Mesenchymal stem cell (in vitro differentiated cells and primary cell): ENCODE data around the gene GPR137B.

Experiments
- DNase-seq: peaks from one replicate; pipeline ENCODE4 v3.0.0-alpha.2; 2013
- H2AFZ ChIP-seq: one replicate; pipeline ENCODE4 v1.6.1; 2013; ENCODE audit warnings: low read depth, mild to moderate bottlenecking, control low read depth, inconsistent platforms, low read length, moderate library complexity
- H2AK5ac ChIP-seq: 2 replicates; pipeline ENCODE4 v1.6.1; 2013; ENCODE audit warnings: low read length, moderate library complexity, mild to moderate bottlenecking, inconsistent platforms; ENCODE audit not compliant: severe bottlenecking
- H2BK120ac ChIP-seq: one replicate; pipeline ENCODE4 v1.6.1; 2013; ENCODE audit warnings: low read depth, mild to moderate bottlenecking, inconsistent platforms, low read length, moderate library complexity
- H2BK12ac ChIP-seq, 2 experiments: one replicate each; pipeline ENCODE4 v1.6.1; 2013; ENCODE audit warnings: inconsistent platforms in 2 of 2, low read length in 2 of 2, mild to moderate bottlenecking in 2 of 2, moderate library complexity in 2 of 2, control low read depth in 1 of 2
- H2BK15ac ChIP-seq: one replicate; pipeline ENCODE4 v1.6.1; 2013; ENCODE audit warnings: mild to moderate bottlenecking, low read depth, inconsistent platforms; ENCODE audit not compliant: poor library complexity, severe bottlenecking
- H2BK5ac ChIP-seq: 2 replicates; pipeline ENCODE4 v1.6.1; 2013; ENCODE audit warnings: low read depth, mild to moderate bottlenecking, low read length, control low read depth, inconsistent platforms; ENCODE audit not compliant: poor library complexity, severe bottlenecking
- H3K14ac ChIP-seq, 2 experiments: one replicate each; pipeline ENCODE4 v1.6.1; 2013; ENCODE audit warnings: inconsistent platforms in 2 of 2, low read length in 2 of 2, control low read depth in 1 of 2, mild to moderate bottlenecking in 1 of 2, moderate library complexity in 1 of 2
- H3K18ac ChIP-seq, 2 experiments: one replicate each; pipeline ENCODE4 v1.6.1; 2013; ENCODE audit warnings: inconsistent platforms in 2 of 2, low read length in 2 of 2, control low read depth in 1 of 2, low read depth in 1 of 2, mild to moderate bottlenecking in 1 of 2
- H3K23ac ChIP-seq, 2 experiments: one replicate each; pipeline ENCODE4 v1.6.1; 2013; ENCODE audit warnings: inconsistent platforms in 2 of 2, low read length in 2 of 2, mild to moderate bottlenecking in 2 of 2, moderate library complexity in 2 of 2, control low read depth in 1 of 2
- H3K27ac ChIP-seq: 2 replicates; pipeline ENCODE4 v1.5.1; 2013; ENCODE audit warnings: mild to moderate bottlenecking, moderate library complexity, low read length, control low read depth, inconsistent platforms; ENCODE audit not compliant: poor library complexity, severe bottlenecking
- H3K27me3 ChIP-seq, 2 experiments: 2 replicates each; pipeline versions ENCODE4 v1.6.1 to v1.7.0; 2013; ENCODE audit warnings: low read length in 2 of 2, mild to moderate bottlenecking in 2 of 2, moderate library complexity in 2 of 2, control low read depth in 1 of 2, inconsistent platforms in 1 of 2; ENCODE audit not compliant: control insufficient read depth in 1 of 2, insufficient read depth in 1 of 2
- H3K36me3 ChIP-seq, 2 experiments: 2 replicates each; pipeline versions ENCODE4 v1.6.1 to v1.7.0; 2013; ENCODE audit warnings: low read length in 2 of 2, control low read depth in 1 of 2, inconsistent platforms in 1 of 2, low read depth in 1 of 2, mild to moderate bottlenecking in 1 of 2; ENCODE audit not compliant: insufficient read depth in 2 of 2, control insufficient read depth in 1 of 2
- H3K4ac ChIP-seq, 2 experiments: one replicate each; pipeline ENCODE4 v1.6.1; 2013; ENCODE audit warnings: inconsistent platforms in 2 of 2, low read length in 2 of 2, mild to moderate bottlenecking in 2 of 2, moderate library complexity in 2 of 2, control low read depth in 1 of 2, low read depth in 1 of 2
- H3K4me1 ChIP-seq: 2 replicates; pipeline ENCODE4 v1.6.1; 2013; ENCODE audit warnings: low read depth, low read length, control low read depth; ENCODE audit not compliant: control insufficient read depth, insufficient read depth
- H3K4me2 ChIP-seq: 2 replicates; pipeline ENCODE4 v1.6.1; 2013; ENCODE audit warnings: low read length, mild to moderate bottlenecking, inconsistent platforms; ENCODE audit not compliant: poor library complexity, severe bottlenecking
- H3K4me3 ChIP-seq, 2 experiments: 2 replicates each; pipeline versions ENCODE4 v1.5.1 to v1.7.0; 2013; ENCODE audit warnings: low read length in 2 of 2, mild to moderate bottlenecking in 2 of 2, control low read depth in 1 of 2, low read depth in 1 of 2; ENCODE audit not compliant: insufficient read depth in 1 of 2
- H3K79me1 ChIP-seq: replicated peaks from 2 replicates; pipeline ENCODE4 v1.6.1; 2013; ENCODE audit warnings: mild to moderate bottlenecking, control low read depth, low read length, inconsistent platforms; ENCODE audit not compliant: poor library complexity, severe bottlenecking
- H3K9ac ChIP-seq: 2 replicates; pipeline ENCODE4 v1.7.0; 2013; ENCODE audit warnings: mild to moderate bottlenecking, low read length, moderate library complexity
- H3K9me3 ChIP-seq: 2 replicates; pipeline ENCODE4 v1.7.0; 2013; ENCODE audit warnings: mild to moderate bottlenecking, low read length; ENCODE audit not compliant: control insufficient read depth
- H4K8ac ChIP-seq: one replicate; pipeline ENCODE4 v1.6.1; 2013; ENCODE audit warnings: inconsistent platforms, mild to moderate bottlenecking, low read length, moderate library complexity
- H4K91ac ChIP-seq: one replicate; pipeline ENCODE4 v1.6.1; 2013; ENCODE audit warnings: mild to moderate bottlenecking, low read length, inconsistent platforms
- WGBS: methylation state at CpG from one replicate; pipeline ENCODE4 v1.1.7; 2013; ENCODE audit warnings: mixed read lengths; 5-methylcytosine and 5-hydroxymethylcytosine counted together

Gene GPR137B

DNA sequence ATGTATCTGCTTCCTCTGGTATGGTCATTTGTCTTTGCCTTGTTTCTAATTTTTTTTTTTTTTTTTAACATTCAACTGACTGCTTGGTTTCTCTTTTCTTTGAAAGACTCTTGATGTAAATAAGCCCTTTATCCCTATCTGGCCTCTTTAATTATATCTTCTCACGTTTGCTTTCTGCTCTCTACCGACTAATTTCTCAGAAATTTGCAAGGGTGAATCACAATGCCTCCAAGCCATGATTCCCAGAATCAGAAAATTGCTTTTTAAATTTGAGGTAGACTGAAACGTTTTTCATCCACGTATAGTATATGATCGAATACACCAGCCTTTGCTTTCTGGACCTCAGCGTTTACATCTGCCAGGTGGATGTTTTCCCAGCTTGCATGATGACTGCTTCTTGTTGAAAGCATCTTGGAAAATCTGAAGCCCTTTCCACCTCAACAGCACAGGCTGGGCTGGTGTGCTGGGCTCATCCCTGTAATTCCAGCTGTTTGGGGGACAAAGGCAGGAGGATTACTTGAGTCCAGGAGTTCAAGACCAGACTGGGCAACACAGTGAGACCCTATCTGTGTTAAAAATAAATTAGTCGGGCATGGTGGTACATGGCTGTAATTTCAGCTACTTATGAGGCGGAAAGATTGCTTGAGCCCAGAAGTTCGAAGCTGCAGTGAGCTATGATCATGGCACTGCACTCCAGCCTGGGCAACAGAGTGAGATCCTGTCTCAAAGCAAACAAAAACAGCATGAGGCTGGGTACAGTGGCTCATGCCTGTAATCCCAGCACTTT is 35.0 kb upstream of the GPR137B start:
- DNase-seq, result no peak

DNA sequence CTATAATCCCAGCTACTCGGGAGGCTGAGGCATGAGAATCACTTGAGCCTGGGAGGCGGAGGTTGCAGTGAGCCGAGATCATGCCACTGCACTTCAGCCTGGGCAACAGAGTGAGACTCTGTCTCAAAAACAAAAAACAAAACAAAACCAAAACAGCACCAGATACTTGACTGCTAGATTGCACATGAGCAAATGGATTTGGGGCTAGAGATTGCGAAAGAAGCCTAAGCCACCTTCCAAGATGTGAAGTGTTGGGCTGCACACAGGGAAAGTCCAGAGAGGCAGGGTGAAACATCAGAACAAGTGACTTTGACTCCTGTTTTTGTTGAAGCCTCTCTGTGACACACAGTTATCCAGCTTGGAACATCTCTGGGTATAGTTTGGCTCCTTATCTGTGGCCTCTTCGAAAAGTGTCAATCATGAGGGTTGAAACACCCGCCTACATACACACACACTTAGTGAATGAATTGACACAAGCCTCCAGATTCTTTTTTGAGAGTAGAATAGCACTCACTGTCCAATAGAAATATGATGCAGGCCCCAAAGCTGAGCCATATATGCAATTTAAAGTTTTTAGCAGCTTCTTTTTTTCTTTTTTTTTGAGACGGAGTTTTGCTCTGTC is 34.2 kb upstream of the GPR137B start:
- Histone ChIP-seq H3K27ac (no peak overlapping the region), H3K4me1 (peaks cover 4% of the 10 kb centered on the region), H3K9ac (no peak overlapping the region), H3K23ac (no peak overlapping the region), H2AFZ (no peak overlapping the region), H3K27me3 (no peaks in the 10 kb centered on the region), H2BK5ac (no peak overlapping the region), H3K4ac (no peak overlapping the region), H3K9me3 (no peaks in the 10 kb centered on the region), H3K4me2 (no peak overlapping the region), H3K14ac (no peak overlapping the region), H3K4me3 (no peak overlapping the region), H3K79me1 (no peaks in the 10 kb centered on the region), H2BK12ac (no peak overlapping the region), H2BK120ac (no peak overlapping the region), H4K8ac (no peak overlapping the region), H2BK15ac (no peak overlapping the region), H3K36me3 (no peaks in the 10 kb centered on the region), H4K91ac (no peak overlapping the region), H3K18ac (no peak overlapping the region), H2AK5ac (no peak overlapping the region)
- DNase-seq, result no peak
- WGBS, result 99% methylated on average over 7 of the region's 7 CpGs

More for the DNA sequence above, 35.0 kb upstream of the GPR137B start:
- H4K91ac ChIP-seq, result no peak overlapping the region
- H3K4me1 ChIP-seq, result peaks cover 4% of the 10 kb centered on the region
- H2BK5ac ChIP-seq, result no peak overlapping the region
- H3K4me3 ChIP-seq, result no peak overlapping the region
- no peak overlapping the region for H2BK15ac ChIP-seq
- no peak overlapping the region for H3K14ac ChIP-seq
- no peak overlapping the region for H2BK12ac ChIP-seq
- H3K23ac ChIP-seq, result no peak overlapping the region
- H2AFZ ChIP-seq, result no peak overlapping the region
- H3K9me3 ChIP-seq, result no peaks in the 10 kb centered on the region
- H3K9ac ChIP-seq, result no peak overlapping the region
- no peak overlapping the region for H4K8ac ChIP-seq
- H3K4ac ChIP-seq, result no peak overlapping the region
- no peak overlapping the region for H2AK5ac ChIP-seq
- no peaks in the 10 kb centered on the region for H3K36me3 ChIP-seq
- no peaks in the 10 kb centered on the region for H3K79me1 ChIP-seq
- WGBS, result 86% methylated on average over 9 of the region's 9 CpGs
- no peak overlapping the region for H3K18ac ChIP-seq
- H2BK120ac ChIP-seq, result no peak overlapping the region
- no peak overlapping the region for H3K4me2 ChIP-seq
- H3K27me3 ChIP-seq, result no peaks in the 10 kb centered on the region
- H3K27ac ChIP-seq, result no peak overlapping the region

- Histone ChIP-seq H3K18ac (no peak overlapping the region), H3K23ac (no peak overlapping the region), H3K9me3 (no peaks in the 10 kb centered on the region), H3K27ac (no peak overlapping the region), H2BK12ac (no peak overlapping the region), H4K91ac (no peak overlapping the region), H3K79me1 (no peaks in the 10 kb centered on the region), H2BK5ac (no peak overlapping the region), H3K9ac (no peak overlapping the region), H2AFZ (no peak overlapping the region), H3K4me3 (no peak overlapping the region), H3K14ac (no peak overlapping the region), H3K4ac (no peak overlapping the region), H2AK5ac (no peak overlapping the region), H3K27me3 (peaks cover 0 to 3% of the 10 kb centered on the region in 2 experiments), H2BK120ac (no peak overlapping the region), H2BK15ac (no peak overlapping the region), H3K4me2 (no peak overlapping the region), H3K36me3 (no peaks in the 10 kb centered on the region), H3K4me1 (peaks cover 4% of the 10 kb centered on the region), H4K8ac (no peak overlapping the region)
- WGBS, result 92% methylated on average over 13 of the region's 13 CpGs
- DNase-seq, result no peak
Measured at GRCh38 chr1:236110137-236110536, 32.2 kb upstream of the GPR137B start.

- H3K27ac ChIP-seq, result no peak overlapping the region
- H3K18ac ChIP-seq, result no peak overlapping the region
- H3K27me3 ChIP-seq, result peaks cover 0 to 3% of the 10 kb centered on the region in 2 experiments
- H2AFZ ChIP-seq, result no peak overlapping the region
- H3K14ac ChIP-seq, result no peak overlapping the region
- H2BK5ac ChIP-seq, result no peak overlapping the region
- H2BK15ac ChIP-seq, result no peak overlapping the region
- H2AK5ac ChIP-seq, result no peak overlapping the region
- no peak overlapping the region for H3K4me2 ChIP-seq
- H3K4me3 ChIP-seq, result no peak overlapping the region
- H3K9me3 ChIP-seq, result no peaks in the 10 kb centered on the region
- H4K8ac ChIP-seq, result no peak overlapping the region
- WGBS, result 90% methylated on average over 17 of the region's 17 CpGs
- H2BK120ac ChIP-seq, result no peak overlapping the region
- H3K9ac ChIP-seq, result no peak overlapping the region
- no peak for DNase-seq
- no peaks in the 10 kb centered on the region for H3K36me3 ChIP-seq
- no peak overlapping the region for H3K23ac ChIP-seq
- H4K91ac ChIP-seq, result no peak overlapping the region
- no peak overlapping the region for H2BK12ac ChIP-seq
- H3K79me1 ChIP-seq, result no peaks in the 10 kb centered on the region
- H3K4me1 ChIP-seq, result peaks cover 4% of the 10 kb centered on the region
- H3K4ac ChIP-seq, result no peak overlapping the region
Measured at GRCh38 chr1:236111527-236112331, 30.6 kb upstream of the GPR137B start.
